Lung (tissue), 12 donors: Measurements from ENCODE around the gene MCCC1. TPM values are rescaled to one million over a fixed set of nuclear protein-coding genes. Genes with fewer than 3 reads are reported as not detected.

Source experiments
- ATAC-seq: fragments of 200-7000 bp; cut with Tn5 transposase; one replicate; pipeline ENCODE4 v1.9.1; 2020; ENCODE audit warnings: moderate number of reproducible peaks; ENCODE audit not compliant: insufficient read depth, low FRiP score
- DNase-seq, 3 donors: peaks; one replicate each; pipeline ENCODE4 v3.0.0-alpha.2; 2013 to 2017
- H3K27ac ChIP-seq, 2 donors: one replicate each; pipeline ENCODE4 v1.5.1; 2013; ENCODE audit warnings: mild to moderate bottlenecking in 2 of 2, moderate library complexity in 2 of 2, control low read depth in 1 of 2, inconsistent platforms in 1 of 2, low read depth in 1 of 2, low read length in 1 of 2
- H3K27me3 ChIP-seq, 3 donors: one replicate each; pipeline ENCODE4 v1.5.1; 2013; ENCODE audit warnings: low read length in 2 of 3; ENCODE audit not compliant: control insufficient read depth in 3 of 3, insufficient read depth in 3 of 3
- H3K36me3 ChIP-seq, 4 donors: one replicate each; pipeline ENCODE4 v1.5.1; 2013; ENCODE audit warnings: low read length in 4 of 4, mild to moderate bottlenecking in 1 of 4, moderate library complexity in 1 of 4; ENCODE audit not compliant: control insufficient read depth in 4 of 4, insufficient read depth in 4 of 4
- H3K4me1 ChIP-seq, 5 donors: one replicate each; pipeline ENCODE4 v1.5.1; 2013; ENCODE audit warnings: low read length in 5 of 5, mild to moderate bottlenecking in 2 of 5, moderate library complexity in 1 of 5; ENCODE audit not compliant: control insufficient read depth in 5 of 5, insufficient read depth in 5 of 5
- H3K4me3 ChIP-seq: one replicate; pipeline ENCODE4 v1.5.1; 2013; ENCODE audit warnings: mild to moderate bottlenecking, control low read depth, moderate library complexity
- H3K9ac ChIP-seq, 2 donors: one replicate each; pipeline ENCODE4 v1.5.1; 2013; ENCODE audit warnings: low read length in 2 of 2, control low read depth in 1 of 2; ENCODE audit not compliant: insufficient read depth in 1 of 2
- H3K9me3 ChIP-seq, 4 donors: one replicate each; pipeline ENCODE4 v1.5.1; 2013; ENCODE audit warnings: low read length in 3 of 4, mild to moderate bottlenecking in 1 of 4, moderate library complexity in 1 of 4; ENCODE audit not compliant: control insufficient read depth in 4 of 4, insufficient read depth in 3 of 4
- CTCF ChIP-seq: IDR thresholded peaks from 2 replicates; pipeline ENCODE4 v1.5.1; 2012; ENCODE audit warnings: mild to moderate bottlenecking; ENCODE audit errors: control extremely low read depth, extremely low read depth
- WGBS, 2 donors: extraction: QIAGEN DNeasy Blood & Tissue Kit; methylation state at CpG; one replicate each; pipeline ENCODE4 v1.1.7; 2013; 5-methylcytosine and 5-hydroxymethylcytosine counted together
- polyA plus RNA-seq, 2 donors: library from polyadenylated mRNA; stranded (reverse); fragments of 200-250 nt; gene quantifications; one replicate each; pipeline ENCODE4 v1.2.1, GENCODE V29; 2013
- total RNA-seq, 2 donors: library from RNA; depleted of rRNA in 1 of 2; stranded (reverse); fragments of >200 nt in 1 of 2; gene quantifications; one replicate each; pipeline ENCODE4 v1.2.1, GENCODE V29; 2014 to 2021
- donor health status: control.
- donor health status: control.
- donor health status: Bipolar disorder and iron deficiency.
- donor health status: healthy.
- donor health status: DM: yes; HTN: yes; CAD: no.

Gene MCCC1
- total and polyA plus RNA-seq, 4 donors, result 21.7 to 126 (median 63.7) TPM

GRCh38 chr3:183123891-183124290 lies 24.6 kb upstream of the MCCC1 start:
- no peaks in the 10 kb centered on the region for H3K27me3 ChIP-seq
- H3K27ac ChIP-seq, result no peak overlapping the region
- DNase-seq, result no peak
- no peak overlapping the region for H3K4me3 ChIP-seq
- no peaks in the 10 kb centered on the region for H3K36me3 ChIP-seq
- no peak for TF ChIP-seq CTCF
- H3K9me3 ChIP-seq, result no peaks in the 10 kb centered on the region
- no peak overlapping the region for H3K9ac ChIP-seq
- H3K4me1 ChIP-seq, result no peaks in the 10 kb centered on the region
- WGBS, 2 donors, result 51 to 57% methylated on average over 4 of the region's 4 CpGs
- no peak for ATAC-seq

- no peak overlapping the region for H3K4me3 ChIP-seq
- ATAC-seq (no peak), DNase-seq (peak in 2 of 3 donors; percentile 72 to 80)
- 37 to 42% methylated on average over 2 of the region's 2 CpGs for WGBS, 2 donors
- no peaks in the 10 kb centered on the region for H3K9me3 ChIP-seq
- peak overlapping the region in 1 of 2 donors; percentile 14 for H3K27ac ChIP-seq
- TF ChIP-seq CTCF, result peak; percentile 83
- H3K27me3 ChIP-seq, result peaks cover 0 to 3% (median 0%) of the 10 kb centered on the region in 3 donors
- H3K4me1 ChIP-seq, result no peaks in the 10 kb centered on the region
- no peak overlapping the region for H3K9ac ChIP-seq
- H3K36me3 ChIP-seq, result no peaks in the 10 kb centered on the region
These were observed 23.1 kb upstream of the MCCC1 start for GRCh38 chr3:183122257-183122932.

GRCh38 chr3:183120538-183121215 lies 21.4 kb upstream of the MCCC1 start:
- Histone ChIP-seq H3K9ac (no peak overlapping the region), H3K9me3 (peaks cover 0 to 4% (median 0%) of the 10 kb centered on the region in 4 donors), H3K27ac (no peak overlapping the region), H3K36me3 (no peaks in the 10 kb centered on the region), H3K4me3 (no peak overlapping the region), H3K4me1 (peaks cover 0 to 4% (median 0%) of the 10 kb centered on the region in 5 donors), H3K27me3 (peaks cover 0 to 12% (median 12%) of the 10 kb centered on the region in 3 donors)
- 72 to 83% methylated on average over 8 of the region's 8 CpGs for WGBS, 2 donors
- DNase-seq, result no peak
- no peak for ATAC-seq
- TF ChIP-seq CTCF, result no peak
